HG03571 (cell line): ENCODE data around the gene GPM6B.
A peak's percentile ranks its signal among the peaks of the same experiment; 100 is the strongest.

Experiments used
- ATAC-seq: cut with Tn5 transposase; IDR thresholded peaks from one replicate; pipeline ENCODE4 v1.9.1; 2021; ENCODE audit not compliant: unreplicated experiment

The GPM6B gene

DNA sequence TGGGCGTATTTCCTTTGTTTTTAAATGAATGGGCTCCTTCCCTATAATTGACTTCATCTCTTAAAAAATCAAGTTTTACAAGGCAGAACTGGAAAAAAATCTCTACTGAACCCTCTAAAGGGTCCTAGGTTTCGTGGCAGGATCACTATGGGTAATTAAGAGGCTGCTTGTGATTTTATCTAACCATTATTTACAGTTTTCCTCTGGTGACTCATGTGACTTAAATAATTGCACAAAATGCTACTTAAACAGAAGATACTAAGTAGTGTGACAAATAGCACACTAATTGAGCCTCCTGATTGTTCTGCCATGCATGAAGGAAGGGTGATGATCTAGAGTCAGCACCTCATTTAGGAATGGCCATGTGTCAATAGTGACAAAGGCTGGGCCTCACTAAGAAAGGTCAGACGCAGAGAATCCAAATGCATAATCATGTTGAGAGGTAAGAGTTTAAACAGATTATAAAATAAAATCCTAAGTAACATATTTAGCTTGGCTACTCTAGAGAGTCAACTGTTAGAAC lies 46.8 kb downstream of the GPM6B start:
- no peak for ATAC-seq

DNA sequence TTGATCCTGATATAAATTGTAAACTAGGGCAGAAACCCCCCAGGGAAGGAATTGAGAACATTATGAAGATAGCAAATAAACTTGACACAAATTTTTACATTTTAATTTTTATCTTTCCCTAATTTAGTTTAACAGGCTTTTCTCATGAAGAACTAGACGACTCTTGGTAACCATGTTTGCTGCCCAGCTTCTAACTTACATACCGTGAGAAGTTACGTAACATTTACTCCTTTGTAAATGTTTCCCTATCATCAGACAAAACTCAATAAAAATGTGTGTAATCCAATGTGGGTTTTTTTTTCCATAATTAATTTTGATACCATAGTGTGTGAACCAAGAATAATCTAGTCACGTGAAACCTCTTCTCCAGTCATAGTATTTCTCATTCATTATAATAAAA lies 48.0 kb downstream of the GPM6B start:
- ATAC-seq: no peak

DNA sequence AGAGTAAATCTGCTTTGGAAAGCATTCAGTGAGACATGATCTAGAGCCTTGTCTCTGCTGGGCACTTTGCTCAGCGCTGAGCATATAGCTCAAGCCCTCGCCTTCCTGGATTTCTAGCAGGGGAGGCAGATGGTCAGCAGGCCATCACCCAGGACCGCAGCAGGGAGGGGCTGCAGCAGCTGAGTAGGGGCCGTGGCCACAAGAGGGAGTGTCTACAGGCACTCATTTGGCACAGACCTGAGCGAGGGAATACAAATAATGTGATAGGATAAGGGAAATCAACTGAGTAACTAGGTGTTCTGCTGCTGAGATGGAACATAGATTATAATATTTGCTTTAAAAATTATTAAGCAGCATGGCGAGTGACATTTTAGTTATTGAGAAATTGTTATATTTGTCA lies 52.1 kb downstream of the GPM6B start:
- ATAC-seq: no peak

DNA sequence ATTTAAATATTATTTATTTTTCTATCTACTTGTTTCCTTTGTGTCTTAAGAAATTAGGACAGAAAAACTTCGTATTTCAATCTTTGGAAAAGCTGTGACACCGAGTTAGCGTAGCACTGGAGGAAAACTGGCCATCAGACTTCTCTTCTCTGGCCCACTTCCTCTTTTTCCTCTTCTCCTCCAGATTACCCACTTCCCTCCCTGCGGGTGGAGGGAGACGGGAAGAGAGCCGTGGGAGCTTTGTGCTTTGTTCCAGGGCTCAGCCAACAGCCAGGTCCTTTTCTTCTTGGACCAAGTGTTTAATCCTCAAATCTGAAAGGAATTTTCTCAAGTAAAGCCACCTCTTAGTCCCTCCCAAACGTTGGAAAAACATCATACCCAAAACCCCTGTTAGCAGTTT lies 52.6 kb downstream of the GPM6B start:
- no peak for ATAC-seq

DNA sequence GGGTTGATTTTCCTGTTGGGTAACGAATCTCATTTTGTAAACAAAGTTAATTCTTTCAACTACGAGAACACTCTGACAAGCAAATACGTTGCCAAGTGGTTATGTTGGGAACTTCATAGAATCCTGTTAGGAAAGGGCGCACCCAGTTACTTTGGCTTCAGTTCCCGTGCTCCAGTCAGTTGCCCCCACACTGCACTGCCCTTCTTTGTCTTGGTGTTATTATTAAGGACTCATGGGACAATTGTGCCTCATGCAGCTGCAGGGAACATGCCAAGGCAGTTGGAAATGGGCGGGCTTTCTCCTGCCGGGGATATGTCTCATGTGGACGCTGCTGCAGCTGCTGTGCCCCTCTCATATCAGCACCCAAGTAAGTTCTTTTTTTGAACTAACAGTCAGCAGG lies 53.4 kb downstream of the GPM6B start:
- no peak for ATAC-seq

DNA sequence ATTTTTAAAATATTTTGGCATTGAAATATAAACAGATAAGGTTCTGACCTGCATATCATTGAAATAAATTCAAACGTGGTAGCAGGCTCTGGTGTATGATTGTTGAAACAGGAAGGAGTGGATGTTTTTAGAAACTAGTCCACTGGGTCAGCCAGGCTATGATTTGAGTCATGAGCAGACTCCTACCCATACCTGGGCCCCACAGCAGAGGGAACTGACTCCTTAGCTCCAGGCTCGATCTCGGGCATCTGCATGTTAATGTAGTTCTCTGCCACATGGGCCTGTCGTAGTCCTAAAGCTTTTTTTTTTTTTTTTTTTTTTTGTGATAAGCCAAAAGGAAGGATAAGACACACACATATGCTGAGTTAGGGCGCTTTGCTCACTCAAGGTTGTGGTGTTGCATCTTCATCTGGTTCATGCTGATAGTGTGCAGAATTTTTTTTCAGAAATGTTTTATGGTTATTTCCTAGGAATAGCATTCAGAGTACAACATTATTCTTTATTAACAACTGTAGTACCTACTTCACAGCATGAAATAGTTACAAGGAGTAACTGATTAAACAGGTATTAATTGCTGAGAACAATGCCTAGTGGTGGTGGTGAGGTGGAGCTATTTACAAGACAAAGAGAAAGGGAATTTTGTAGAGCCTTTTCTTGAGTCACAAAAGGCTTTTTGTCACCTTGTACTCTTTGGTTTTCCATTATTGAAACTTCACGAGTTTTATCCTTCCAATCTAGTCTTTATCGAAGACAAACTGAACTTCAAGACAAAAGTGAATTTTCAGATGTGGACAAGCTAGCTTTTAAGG lies 55.1 kb downstream of the GPM6B start:
- peak; percentile 63 for ATAC-seq

DNA sequence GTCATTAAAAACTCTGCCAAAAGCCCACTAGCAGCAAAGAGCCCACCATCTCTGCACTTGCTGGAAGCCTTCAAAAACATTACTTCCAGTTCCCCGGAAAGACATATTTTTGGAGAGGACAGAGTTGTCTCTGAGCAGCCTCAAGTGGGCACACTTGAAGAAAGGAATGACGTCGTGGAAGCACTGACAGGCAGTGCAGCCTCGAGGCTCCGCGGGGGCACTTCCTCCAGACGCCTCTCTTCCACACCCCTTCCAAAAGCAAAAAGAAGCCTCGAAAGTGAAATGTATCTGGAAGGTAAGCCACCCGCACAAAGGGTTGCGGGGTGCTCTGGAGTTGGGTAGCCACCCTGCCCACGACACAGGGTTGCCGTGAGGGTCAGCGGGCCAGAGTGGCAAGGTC lies 56.5 kb downstream of the GPM6B start:
- ATAC-seq: no peak

DNA sequence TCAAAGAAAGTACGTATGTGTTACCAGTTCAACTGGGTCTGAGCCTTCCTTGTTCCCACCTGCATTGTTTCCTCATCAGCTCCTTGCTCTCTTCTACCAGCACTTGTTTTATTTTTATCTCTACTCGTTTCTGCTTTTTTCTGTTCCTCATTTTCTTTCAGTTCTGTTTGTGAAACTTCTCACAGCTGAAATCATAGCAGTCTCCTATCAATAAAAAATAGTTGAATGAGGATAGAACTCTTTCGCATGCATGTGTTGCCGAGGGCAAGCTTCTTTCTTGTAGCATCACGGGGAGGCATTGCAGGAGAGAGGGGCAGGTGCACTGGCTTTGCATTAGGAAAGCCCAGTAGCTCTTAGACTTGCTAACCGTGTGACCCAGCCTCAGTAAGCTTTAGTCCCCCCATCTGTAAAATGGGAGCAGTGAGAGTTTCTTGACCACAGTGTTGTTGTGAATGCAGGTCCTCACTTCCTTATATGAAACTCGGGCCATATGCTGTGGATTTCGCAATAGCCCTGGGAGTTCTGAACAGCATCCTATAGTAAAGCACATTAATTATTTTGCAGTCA lies 57.7 kb downstream of the GPM6B start:
- ATAC-seq: peak; percentile 61

DNA sequence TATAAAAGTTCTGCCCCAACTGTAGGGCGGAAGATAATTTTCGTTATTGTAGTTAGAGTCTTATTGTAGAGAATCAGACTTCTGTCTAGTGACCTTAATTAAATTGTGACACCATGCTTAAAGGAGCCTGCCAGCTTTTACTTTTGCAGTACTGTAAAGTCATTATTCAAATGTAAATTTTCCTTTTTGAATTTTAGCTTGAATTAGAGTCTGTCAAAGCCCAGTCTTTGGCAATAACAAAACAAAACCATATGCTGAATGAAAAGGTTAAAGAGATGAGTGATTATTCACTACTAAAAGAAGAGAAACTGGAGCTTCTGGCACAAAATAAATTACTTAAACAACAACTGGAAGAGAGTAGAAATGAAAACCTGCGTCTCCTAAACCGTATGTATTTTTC lies 60.5 kb downstream of the GPM6B start:
- ATAC-seq: no peak

DNA sequence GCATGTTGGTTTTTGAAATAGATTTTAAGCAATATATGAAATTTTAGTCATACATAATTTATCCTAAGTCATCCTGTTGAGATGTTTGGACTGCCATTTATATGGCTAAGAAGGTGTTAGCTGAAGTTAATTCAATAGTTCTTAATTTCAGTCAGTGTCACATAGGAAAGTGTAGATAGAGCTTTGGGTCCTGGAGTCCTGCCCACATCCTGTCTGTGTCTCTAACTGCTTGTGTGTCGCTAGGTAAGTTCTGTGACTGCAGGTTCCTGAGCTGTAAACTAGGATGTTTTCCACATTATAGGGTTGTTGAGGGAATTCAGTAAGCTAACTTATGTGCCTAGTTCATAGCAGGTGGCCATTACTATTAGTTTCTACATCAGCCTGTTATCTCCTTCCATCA lies 61.6 kb downstream of the GPM6B start:
- no peak for ATAC-seq

DNA sequence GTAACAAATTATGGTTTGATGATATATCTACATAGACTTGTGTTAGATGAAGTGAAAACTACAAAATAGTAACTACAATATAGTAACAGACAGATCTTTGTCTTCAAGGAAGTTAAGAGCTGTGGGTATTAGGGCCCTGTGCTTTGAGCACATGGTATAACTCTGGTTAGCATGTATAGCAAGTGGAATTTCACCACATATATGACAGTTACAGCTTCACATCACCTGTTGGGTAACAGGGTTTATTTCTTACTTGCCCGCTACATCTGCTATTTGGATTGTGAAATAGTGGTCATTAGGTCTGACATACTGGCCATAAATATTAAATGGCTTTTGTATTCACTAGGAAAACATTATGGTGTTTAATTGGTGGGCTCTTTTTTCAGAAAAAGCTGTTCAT lies 62.1 kb downstream of the GPM6B start:
- no peak for ATAC-seq

DNA sequence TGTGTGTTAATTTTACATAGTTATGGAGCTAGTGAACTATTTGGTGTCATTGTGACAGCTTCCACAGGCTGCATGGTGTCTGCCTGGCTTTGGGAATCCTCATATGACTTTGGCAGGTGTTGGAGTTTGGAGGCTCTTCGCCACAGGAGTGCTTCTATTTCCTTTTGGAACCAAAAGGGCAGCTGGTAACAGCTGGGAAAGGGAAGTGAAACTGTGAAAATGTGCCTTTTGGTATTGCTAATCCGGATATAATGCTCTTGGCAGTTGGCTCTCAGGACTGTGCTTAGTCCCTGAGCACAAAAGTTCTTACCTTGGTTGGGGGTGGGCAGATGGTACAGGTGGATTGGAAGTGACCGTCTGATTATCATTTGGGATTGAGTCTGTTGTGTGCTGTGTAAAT lies 64.2 kb downstream of the GPM6B start:
- ATAC-seq: peak; percentile 58

DNA sequence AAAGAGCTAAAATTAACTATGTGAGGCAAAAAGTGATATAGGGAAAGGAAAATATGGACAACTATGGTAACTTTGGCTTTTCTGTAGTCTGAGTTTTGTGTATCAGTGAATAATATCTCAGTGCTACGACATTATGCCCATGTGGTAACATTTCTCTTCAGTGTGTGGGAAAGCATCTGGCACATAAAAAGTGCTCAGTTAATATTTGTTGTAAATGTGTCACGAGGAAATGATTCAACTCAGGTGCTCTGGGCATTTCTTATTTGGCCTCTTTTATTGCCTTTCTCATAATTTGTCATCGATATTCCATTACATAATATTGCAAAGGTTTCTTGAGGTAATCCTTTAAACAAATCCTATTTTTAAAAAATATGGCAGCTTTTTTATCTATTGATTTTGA lies 64.8 kb downstream of the GPM6B start:
- no peak for ATAC-seq

DNA sequence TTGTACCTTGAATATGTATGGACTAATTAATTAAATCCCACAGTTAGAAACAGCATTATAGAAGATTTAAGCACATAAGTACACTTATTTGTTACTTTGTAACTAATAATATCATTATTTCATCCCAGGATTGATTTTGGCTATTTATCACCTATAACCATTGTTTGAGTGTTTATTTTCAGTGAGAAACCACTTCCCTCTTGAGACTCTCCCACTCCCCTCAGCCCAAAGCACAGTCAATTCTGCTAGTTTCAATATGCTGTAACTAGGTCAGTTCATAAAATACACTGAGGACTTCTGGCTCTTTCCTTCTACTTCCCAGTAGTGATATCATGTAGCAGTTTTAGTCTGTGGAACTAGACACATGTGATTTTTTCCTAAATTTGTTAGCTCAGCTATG lies 66.1 kb downstream of the GPM6B start:
- ATAC-seq: no peak

DNA sequence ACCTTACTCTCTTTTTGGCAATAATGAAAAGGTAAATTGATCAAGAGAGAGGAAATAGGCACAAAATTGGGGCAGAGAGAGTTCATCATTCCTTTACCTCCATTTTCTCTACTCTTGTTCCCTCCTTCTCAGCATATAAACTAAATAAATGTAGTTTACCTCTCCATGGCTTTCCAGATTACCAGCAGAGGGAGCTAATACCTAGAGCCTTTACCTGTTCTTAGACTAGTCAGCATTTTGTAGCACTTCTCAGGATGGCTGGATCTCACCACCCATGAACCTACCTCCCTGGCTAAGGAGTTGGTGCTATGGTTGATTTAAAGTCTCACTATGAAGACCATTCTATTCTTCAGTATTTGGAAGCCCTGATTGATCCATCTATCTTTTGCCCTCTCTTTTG lies 66.7 kb downstream of the GPM6B start:
- no peak for ATAC-seq

DNA sequence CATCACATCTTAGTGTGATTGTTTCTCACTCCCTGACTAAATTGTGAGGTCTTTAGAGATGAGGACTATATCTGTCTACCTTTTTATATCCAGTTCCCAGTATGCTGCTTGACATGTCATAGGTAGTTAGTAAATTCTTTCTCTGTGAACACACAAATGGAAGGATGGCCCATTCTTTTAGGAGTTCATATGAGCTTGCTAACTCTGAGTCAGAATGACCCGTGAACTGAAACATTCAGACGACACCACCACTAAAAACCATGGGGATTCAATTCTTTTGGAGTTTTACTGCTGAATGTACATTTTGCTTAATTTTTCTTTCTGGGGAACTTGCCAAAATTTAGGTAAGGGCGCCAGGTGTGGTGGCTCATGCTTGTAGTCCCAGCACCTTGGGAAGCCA lies 68.4 kb downstream of the GPM6B start:
- ATAC-seq: no peak

DNA sequence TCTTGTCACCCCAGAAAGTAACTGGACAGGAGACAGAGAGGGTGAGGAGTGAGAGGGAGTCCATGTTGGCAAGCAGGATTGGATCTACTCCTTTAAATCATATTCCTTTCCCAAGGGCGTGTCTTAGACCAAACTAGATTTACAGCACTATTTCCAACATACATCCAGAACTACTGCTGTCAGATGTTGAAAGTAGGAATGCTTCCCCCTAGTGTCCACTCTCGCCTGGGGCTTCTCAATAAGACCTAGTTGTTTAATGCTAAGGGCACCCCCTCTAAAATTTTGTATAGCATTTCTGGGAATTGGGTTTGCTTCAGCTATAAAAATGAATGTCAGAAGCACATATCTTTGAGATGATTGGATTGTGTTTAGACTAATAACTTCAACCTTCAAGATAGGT lies 69.1 kb downstream of the GPM6B start:
- ATAC-seq: no peak

DNA sequence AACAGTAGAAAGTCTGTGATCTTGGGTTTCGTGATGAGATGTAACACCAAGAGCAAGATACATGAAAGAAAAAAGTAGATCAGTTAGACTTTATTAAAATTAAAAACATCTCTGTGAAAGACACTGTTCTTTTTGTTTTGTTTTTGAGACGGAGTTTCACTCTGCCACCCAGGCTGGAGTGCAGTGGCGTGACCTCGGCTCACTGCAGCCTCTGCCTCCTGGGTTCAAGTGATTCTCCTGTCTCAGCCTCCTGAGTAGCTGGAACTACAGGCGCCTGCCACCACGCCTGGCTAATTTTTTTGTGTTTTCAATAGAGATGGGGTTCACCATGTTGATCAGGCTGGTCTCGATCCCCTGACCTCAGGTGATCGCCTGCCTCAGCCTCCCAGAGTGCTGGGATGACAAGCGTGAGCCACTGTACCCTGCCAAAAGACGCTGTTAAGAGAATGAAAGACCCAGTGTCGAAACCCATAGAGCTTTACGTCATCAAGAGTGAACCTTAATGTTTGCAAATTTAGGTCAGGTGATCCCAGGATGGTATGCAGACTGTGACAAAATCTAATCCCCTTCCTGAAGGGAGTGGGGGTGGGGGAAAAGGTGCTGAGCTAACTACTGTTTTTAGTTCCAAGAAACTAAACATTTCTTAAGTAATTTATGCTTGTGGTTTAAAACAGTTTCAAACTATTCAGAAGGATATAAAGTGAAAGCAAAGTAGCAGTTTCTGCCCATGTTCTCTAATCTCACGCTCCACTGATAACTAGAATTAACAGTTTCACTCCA lies 74.3 kb downstream of the GPM6B start:
- ATAC-seq: peak; percentile 92

DNA sequence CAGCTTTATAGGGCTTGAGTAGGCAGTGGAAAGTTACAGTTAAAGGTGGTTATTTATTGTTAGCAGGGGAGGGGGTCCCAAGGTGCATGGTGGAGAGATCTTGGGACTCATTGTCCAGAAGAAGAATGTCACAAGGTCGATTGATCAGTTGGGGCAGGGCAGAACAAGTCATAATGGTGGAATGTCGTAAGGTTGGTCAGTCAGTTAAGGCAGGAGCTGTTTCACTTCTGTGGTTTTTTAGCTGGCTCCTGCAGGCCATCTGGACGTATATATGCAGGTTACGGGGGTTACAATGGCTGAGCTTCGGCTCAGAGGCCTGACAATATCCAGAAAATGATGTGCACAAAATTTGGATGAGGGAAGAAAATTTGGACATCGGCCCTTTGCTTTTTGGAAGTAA lies 75.2 kb downstream of the GPM6B start:
- no peak for ATAC-seq

DNA sequence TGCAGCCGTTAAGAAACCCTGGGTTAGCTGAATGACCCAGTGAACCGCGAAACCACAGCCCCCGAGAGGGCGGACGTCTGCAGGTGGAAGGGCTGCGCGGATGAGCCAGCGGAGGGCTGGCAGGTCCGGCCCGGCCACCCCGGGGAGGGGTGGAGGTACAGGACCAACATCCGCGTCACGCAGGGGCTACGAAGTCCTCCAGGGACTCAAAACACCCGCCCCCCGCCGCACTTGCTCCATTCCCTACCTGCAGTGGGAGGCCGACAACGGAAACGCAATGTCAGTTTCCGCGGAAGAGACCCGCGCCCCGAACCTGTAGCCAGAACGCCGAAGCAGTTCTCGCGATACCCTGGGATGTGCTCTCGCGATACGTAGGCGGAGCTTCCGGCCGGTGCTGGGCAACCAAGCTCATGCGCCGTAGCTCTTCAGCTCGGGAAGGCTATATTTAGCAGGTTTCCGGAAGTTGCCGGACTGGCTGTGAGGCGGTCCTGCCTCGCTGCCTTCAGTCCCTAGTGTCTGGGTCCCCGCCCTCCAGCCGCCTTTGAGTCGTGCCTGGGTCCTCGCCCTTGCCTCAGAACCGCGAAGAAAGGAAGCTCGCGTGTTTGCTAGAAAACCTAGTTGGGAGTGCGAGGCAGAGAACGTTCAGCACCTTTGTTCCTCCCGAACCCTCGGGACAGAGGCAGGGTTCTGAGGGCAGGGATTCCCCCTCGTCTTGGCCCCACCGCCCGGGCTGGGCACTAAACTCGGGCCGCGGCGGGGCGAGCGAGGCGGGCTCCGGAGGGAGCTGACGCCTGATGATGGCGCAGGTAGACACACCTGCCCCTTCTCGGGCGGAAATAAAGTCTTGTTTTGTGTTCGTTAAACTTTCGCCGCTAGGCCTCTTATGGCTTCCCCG lies 82.4 kb downstream of the GPM6B start, which contains the start of the genes OFD1 and TRAPPC2:
Gene OFD1 (plus strand): TSS at position 471 of the 895 bp plus-strand sequence. CDS start 324 bp downstream, at position 795.
Gene TRAPPC2 (minus strand): TSS at position 343 of the 895 bp plus-strand sequence. CDS start 14,657 bp downstream, outside the sequence.
- peak; percentile 81 for ATAC-seq

DNA sequence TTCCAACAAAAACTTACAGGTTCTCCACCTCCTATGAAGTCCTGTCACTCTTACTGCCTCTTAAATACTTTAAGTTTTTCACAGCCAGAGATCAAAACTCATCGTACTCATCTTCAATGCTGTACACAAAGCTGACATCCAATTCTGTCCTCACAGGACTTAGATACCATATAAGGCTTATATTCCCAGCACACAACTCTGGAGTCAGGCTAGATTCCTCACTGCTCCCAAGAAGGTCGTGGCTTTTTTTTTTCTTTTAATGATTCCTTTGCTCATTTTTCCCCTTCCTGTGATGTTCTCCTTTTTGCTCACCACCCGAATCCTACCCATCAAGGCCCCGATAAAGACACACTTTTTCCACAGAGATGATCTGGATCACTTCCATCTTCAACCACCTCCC lies 83.4 kb downstream of the GPM6B start:
- no peak for ATAC-seq
